HG03135 (cell line): Measurements from ENCODE around the gene OR10G3.
"Not testable (repeated sequence)": the region's sequence is repeated elsewhere in the genome, so short reads cannot be mapped to it uniquely, and the experiment has no call there.

Source experiments
- ATAC-seq: cut with Tn5 transposase; IDR thresholded peaks from one replicate; pipeline ENCODE4 v1.9.1; 2021; ENCODE audit warnings: mild to moderate bottlenecking, moderate library complexity; ENCODE audit not compliant: unreplicated experiment

The OR10G3 gene

GRCh38 chr14:21579976-21580375 lies at the start of gene OR10G3:
OR10G3 (minus strand) TSS chr14:21580076; CDS start chr14:21570744, 9,332 bp downstream.
- no peak for ATAC-seq

GRCh38 chr14:21626491-21627230 lies 46.8 kb upstream of the OR10G3 start:
- no peak for ATAC-seq

- ATAC-seq = no peak
Observed at GRCh38 chr14:21617614-21618013, 37.7 kb upstream of the OR10G3 start.

- no peak for ATAC-seq
Observed at GRCh38 chr14:21614240-21614639, 34.4 kb upstream of the OR10G3 start.

- ATAC-seq = no peak
Observed at GRCh38 chr14:21612324-21612723, 32.4 kb upstream of the OR10G3 start.

- ATAC-seq = not testable (repeated sequence)
Observed at GRCh38 chr14:21602181-21602580, 22.3 kb upstream of the OR10G3 start.

GRCh38 chr14:21589317-21589716 lies 9.4 kb upstream of the OR10G3 start:
- ATAC-seq = no peak

GRCh38 chr14:21575661-21576060 lies 4.2 kb downstream of the OR10G3 start:
- ATAC-seq = no peak

GRCh38 chr14:21572604-21573003 lies 7.3 kb downstream of the OR10G3 start:
- ATAC-seq = no peak

- no peak for ATAC-seq
Observed at GRCh38 chr14:21558703-21559170, 21.1 kb downstream of the OR10G3 start.

GRCh38 chr14:21557084-21557901 lies 22.6 kb downstream of the OR10G3 start:
- ATAC-seq = no peak

- no peak for ATAC-seq
Observed at GRCh38 chr14:21556378-21557083, 23.3 kb downstream of the OR10G3 start.

GRCh38 chr14:21553266-21553665 lies 26.6 kb downstream of the OR10G3 start:
- ATAC-seq = no peak

GRCh38 chr14:21544588-21544987 lies 35.3 kb downstream of the OR10G3 start:
- not testable (repeated sequence) for ATAC-seq

- no peak for ATAC-seq
Observed at GRCh38 chr14:21543963-21544362, 35.9 kb downstream of the OR10G3 start.

- no peak for ATAC-seq
Observed at GRCh38 chr14:21543521-21543960, 36.3 kb downstream of the OR10G3 start.

- no peak for ATAC-seq
Observed at GRCh38 chr14:21541413-21542074, 38.3 kb downstream of the OR10G3 start.

- no peak for ATAC-seq
Observed at GRCh38 chr14:21539189-21539940, 40.5 kb downstream of the OR10G3 start.

GRCh38 chr14:21537090-21537424 lies 42.8 kb downstream of the OR10G3 start:
- ATAC-seq = no peak

GRCh38 chr14:21536418-21537089 lies 43.3 kb downstream of the OR10G3 start:
- ATAC-seq = no peak
